Heart left ventricle (tissue), 16 donors: ENCODE measurements around the gene MCL1. TPM values are rescaled to one million over a fixed set of nuclear protein-coding genes. Genes with fewer than 3 reads are reported as not detected.

Source experiments
- ATAC-seq, 4 donors: fragments of 200-7000 bp; cut with Tn5 transposase; one replicate each; pipeline ENCODE4 v1.9.1; 2020 to 2022; ENCODE audit warnings: moderate library complexity in 4 of 4, mild to moderate bottlenecking in 3 of 4, moderate number of reproducible peaks in 1 of 4
- DNase-seq, 5 donors: peaks; one replicate each; pipeline ENCODE4 v3.0.0-alpha.2; 2020
- H3K27ac ChIP-seq, 12 donors: fragments of 200-600 bp; sonication (generic) in 4 of 12; one replicate each; pipeline versions ENCODE4 v1.5.0 to v1.8.0; 2016 to 2022; ENCODE audit warnings: mild to moderate bottlenecking in 2 of 12
- H3K27me3 ChIP-seq, 9 donors: fragments of 200-600 bp; sonication (generic) in 2 of 9; one replicate each; pipeline versions ENCODE4 v1.5.1 to v1.8.0; 2016 to 2022; ENCODE audit warnings: mild to moderate bottlenecking in 3 of 9
- H3K36me3 ChIP-seq, 9 donors: fragments of 200-600 bp; sonication (generic) in 2 of 9; one replicate each; pipeline versions ENCODE4 v1.5.0 to v1.8.0; 2018 to 2022; ENCODE audit warnings: mild to moderate bottlenecking in 2 of 9
- H3K4me1 ChIP-seq, 12 donors: fragments of 200-600 bp; sonication (generic) in 4 of 12; one replicate each; pipeline versions ENCODE4 v1.5.0 to v1.8.0; 2016 to 2022; ENCODE audit warnings: mild to moderate bottlenecking in 3 of 12
- H3K4me3 ChIP-seq, 12 donors: fragments of 200-600 bp; sonication (generic) in 4 of 12; one replicate each; pipeline versions ENCODE4 v1.5.0 to v1.8.0; 2017 to 2022; ENCODE audit warnings: mild to moderate bottlenecking in 9 of 12, moderate library complexity in 4 of 12
- H3K9me3 ChIP-seq, 12 donors: fragments of 200-600 bp; sonication (generic) in 4 of 12; one replicate each; pipeline versions ENCODE4 v1.5.0 to v1.8.0; 2016 to 2022; ENCODE audit warnings: mild to moderate bottlenecking in 1 of 12
- CTCF ChIP-seq, 12 donors: fragments of 200-600 bp; sonication (generic) in 4 of 12; IDR thresholded peaks; one replicate each; pipeline versions ENCODE4 v1.5.0 to v1.8.0; 2018 to 2022; ENCODE audit warnings: antibody characterized with exemption in 12 of 12, mild to moderate bottlenecking in 5 of 12
- POLR2A ChIP-seq, 2 donors: fragments of 450-650 bp; IDR thresholded peaks; one replicate each; pipeline ENCODE4 v1.6.1; 2017; ENCODE audit warnings: antibody characterized with exemption in 2 of 2, mild to moderate bottlenecking in 2 of 2, moderate library complexity in 2 of 2
- WGBS, 4 donors: extraction: QIAGEN DNeasy Blood & Tissue Kit in 2 of 4; methylation state at CpG; one replicate each; pipeline versions ENCODE4 v1.1.5 to v1.1.7; 2013 to 2018; 5-methylcytosine and 5-hydroxymethylcytosine counted together
- intact Hi-C, 10 donors: fragments of 100-400 bp; cut with DNase I; formaldehyde crosslinking; loops; one replicate each; pipeline versions ENCODE4 v1.11.1 to v1.14.2; 2022
- polyA plus RNA-seq, 2 donors: library from polyadenylated mRNA; stranded (reverse); fragments of 200-250 nt; gene quantifications; one replicate each; pipeline ENCODE4 v1.2.3, GENCODE V29; 2013
- total RNA-seq, 9 donors: library from RNA; depleted of rRNA in 2 of 9; stranded (reverse); fragments of >200 nt in 2 of 9; fragmentation: NEBNext Ultra II Directional in 3 of 9; extraction: Animal tissue kit (Norgen Biotek cat#: 25700) in 3 of 9; gene quantifications; one replicate each; pipeline versions ENCODE4 v1.1.0 to v1.2.4, GENCODE V29; 2016 to 2023
- donor health status: ischemic (EF 13 %, LVEDD 7.1; RV severe dilation, severe dysfunction).
- donor health status: healthy with polysubstance abuse.
- donor health status: DM: no; HTN: yes; CAD: no.
- donor health status: DM: no; HTN: no; CAD: no.
- donor health status: ischemic (EF 25% LVEDD 6.9; RV normal size, moderate dysfunction).
- donor health status: ischemic (EF 25% LVEDD 5.7; RV mildly dilated, moderate dysfunction).
- donor health status: healthy.
- donor health status: DM: yes; HTN: yes; CAD: no.
- donor health status: ischemic (EF 35%, LVEDD 5.7; RV mildly dilated, moderate dysfunction).
- donor health status: nonischemic (EF 11% LVEDD 7.7; RV severe dilation, severe dysfunction).
- donor health status: DM: yes; HTN: yes; CAD: no.
- donor health status: PGD.
- donor health status: ischemic (EF 29% LVEDD 5.4; RV normal size, mild dysfunction).
- donor health status: nonischemic (EF 23%, LVEDD 6.1; RV moderate dilation, normal function).

Gene MCL1
- total and polyA plus RNA-seq, 11 donors, result 57.1 to 180 (median 104) TPM

- Histone ChIP-seq H3K4me1 (peaks cover 19 to 64% (median 51%) of the 10 kb centered on the region in 12 donors), H3K27ac (peak overlapping the region in 9 of 12 donors; percentile 23 to 100 (median 100)), H3K27me3 (no peaks in the 10 kb centered on the region), H3K36me3 (peaks cover 0 to 29% (median 5%) of the 10 kb centered on the region in 9 donors), H3K9me3 (no peaks in the 10 kb centered on the region), H3K4me3 (peak overlapping the region in 3 of 12 donors; percentile 53 to 69 (median 66))
- no peak for DNase-seq
- WGBS, 4 donors, result 72 to 76% (median 74%) methylated on average over 10 of the region's 10 CpGs
- no peak for ATAC-seq
- intact Hi-C loops, result loop anchor here (1.0 to 10.0 kb wide), 12 partner anchors 19 to 368 kb away; partner anchors contain the start of genes ENSA (in 3 of the 10), GOLPH3L (in 3 of the 10), MCL1 (in 2 of the 10) and RPRD2 (in 1 of the 10)
- TF ChIP-seq CTCF (IDR thresholded peaks at IDR 0.05), result no peak
- no peak for TF ChIP-seq POLR2A (IDR thresholded peaks at IDR 0.05)
Measured at GRCh38 chr1:150559656-150560010, 19.8 kb downstream of the MCL1 start.

- intact Hi-C loops, result loop anchor here in 3 of 10 donors (10.0 kb wide), 1 partner anchor 256 kb away; no protein-coding TSS in a partner anchor
- H3K27ac ChIP-seq, result peak overlapping the region in 11 of 12 donors; percentile 19 to 100 (median 99)
Measured at GRCh38 chr1:150558761-150559655, 20.4 kb downstream of the MCL1 start.

GRCh38 chr1:150558303-150558704, 21.1 kb downstream of the MCL1 start:
- DNase-seq (no peak), ATAC-seq (no peak)
- Histone ChIP-seq H3K9me3 (no peaks in the 10 kb centered on the region), H3K36me3 (peaks cover 0 to 29% (median 5%) of the 10 kb centered on the region in 9 donors), H3K4me3 (peak overlapping the region in 10 of 12 donors; percentile 3 to 66 (median 31)), H3K4me1 (peaks cover 13 to 59% (median 38%) of the 10 kb centered on the region in 12 donors), H3K27me3 (no peaks in the 10 kb centered on the region), H3K27ac (peak overlapping the region in 7 of 12 donors; percentile 99 to 100 (median 100))
- intact Hi-C loops, result loop anchor here in 3 of 10 donors (10.0 kb wide), 1 partner anchor 256 kb away; no protein-coding TSS in a partner anchor
- TF ChIP-seq POLR2A (IDR thresholded peaks at IDR 0.05) (no peak), CTCF (IDR thresholded peaks at IDR 0.05) (no peak)
- WGBS, 4 donors, result 72 to 82% (median 79%) methylated on average over 13 to 15 of the region's 15 CpGs

More at GRCh38 chr1:150558761-150559655, 20.4 kb downstream of the MCL1 start:
- ATAC-seq (no peak), DNase-seq (peak; percentile 69 to 84 (median 74))
- H3K9me3 ChIP-seq, result no peaks in the 10 kb centered on the region
- H3K4me1 ChIP-seq, result peaks cover 15 to 59% (median 45%) of the 10 kb centered on the region in 12 donors
- TF ChIP-seq CTCF (IDR thresholded peaks at IDR 0.05) (no peak), POLR2A (IDR thresholded peaks at IDR 0.05) (no peak)
- no peaks in the 10 kb centered on the region for H3K27me3 ChIP-seq
- WGBS, 4 donors, result 60 to 78% (median 64%) methylated on average over 13 to 28 of the region's 28 CpGs
- H3K4me3 ChIP-seq, result peak overlapping the region in 10 of 12 donors; percentile 3 to 66 (median 31)
- H3K36me3 ChIP-seq, result peaks cover 0 to 29% (median 5%) of the 10 kb centered on the region in 9 donors

GRCh38 chr1:150557813-150558212, 21.6 kb downstream of the MCL1 start:
- Histone ChIP-seq H3K9me3 (no peaks in the 10 kb centered on the region), H3K36me3 (peaks cover 0 to 29% (median 5%) of the 10 kb centered on the region in 9 donors), H3K27ac (no peak overlapping the region), H3K4me1 (peaks cover 9 to 59% (median 37%) of the 10 kb centered on the region in 12 donors), H3K27me3 (no peaks in the 10 kb centered on the region), H3K4me3 (no peak overlapping the region)
- no peak for TF ChIP-seq CTCF (IDR thresholded peaks at IDR 0.05)
- no peak for TF ChIP-seq POLR2A (IDR thresholded peaks at IDR 0.05)
- DNase-seq (no peak), ATAC-seq (no peak)
- intact Hi-C loops, result loop anchor here in 3 of 10 donors (10.0 kb wide), 1 partner anchor 257 kb away; no protein-coding TSS in a partner anchor
- WGBS, 4 donors, result 87 to 90% (median 88%) methylated on average over 13 to 15 of the region's 15 CpGs
